Activated naive CD8-positive, alpha-beta T cell (primary cell): ENCODE results near the gene BABAM2.

Experiments used
- H3K27ac Mint-ChIP-seq: one replicate; pipeline ENCODE4 v1.8.0; 2021; ENCODE audit warnings: mixed read lengths
- H3K27me3 Mint-ChIP-seq: one replicate; pipeline ENCODE4 v1.8.0; 2021; ENCODE audit warnings: mixed read lengths
- H3K36me3 Mint-ChIP-seq: one replicate; pipeline ENCODE4 v1.8.0; 2021; ENCODE audit warnings: mixed read lengths
- H3K4me1 Mint-ChIP-seq: one replicate; pipeline ENCODE4 v1.8.0; 2021; ENCODE audit warnings: low read depth, mixed read lengths
- H3K4me3 Mint-ChIP-seq: one replicate; pipeline ENCODE4 v1.8.0; 2021; ENCODE audit warnings: mild to moderate bottlenecking, mixed read lengths
- H3K9me3 Mint-ChIP-seq: one replicate; pipeline ENCODE4 v1.8.0; 2021; ENCODE audit warnings: low read depth, mixed read lengths

Gene BABAM2

DNA sequence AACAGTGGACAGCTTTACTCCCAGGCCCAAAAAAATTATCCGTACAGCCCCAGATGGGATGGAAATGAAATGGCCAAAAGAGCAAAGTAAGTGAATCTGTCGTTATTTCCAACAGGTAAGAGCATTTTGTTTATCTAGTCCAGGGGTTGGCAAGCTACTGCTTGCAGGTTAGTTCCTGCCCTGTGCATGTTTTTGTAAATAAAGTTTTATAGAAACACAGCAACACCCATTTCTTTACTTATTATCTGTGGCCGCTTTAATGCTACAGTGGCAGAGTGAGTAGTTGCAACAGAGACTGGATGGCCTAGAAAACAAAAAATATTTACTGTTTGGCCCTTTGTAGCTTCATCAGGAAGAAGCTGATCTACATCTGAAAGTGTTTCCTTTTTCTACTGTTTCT is 407.9 kb downstream of the BABAM2 start:
- Mint-ChIP-seq H3K36me3 (peaks cover 21% of the 10 kb centered on the region), H3K4me1 (peaks cover 3% of the 10 kb centered on the region), H3K9me3 (no peaks in the 10 kb centered on the region), H3K27ac (peak overlapping the region; percentile 10), H3K4me3 (no peak overlapping the region), H3K27me3 (no peaks in the 10 kb centered on the region)

DNA sequence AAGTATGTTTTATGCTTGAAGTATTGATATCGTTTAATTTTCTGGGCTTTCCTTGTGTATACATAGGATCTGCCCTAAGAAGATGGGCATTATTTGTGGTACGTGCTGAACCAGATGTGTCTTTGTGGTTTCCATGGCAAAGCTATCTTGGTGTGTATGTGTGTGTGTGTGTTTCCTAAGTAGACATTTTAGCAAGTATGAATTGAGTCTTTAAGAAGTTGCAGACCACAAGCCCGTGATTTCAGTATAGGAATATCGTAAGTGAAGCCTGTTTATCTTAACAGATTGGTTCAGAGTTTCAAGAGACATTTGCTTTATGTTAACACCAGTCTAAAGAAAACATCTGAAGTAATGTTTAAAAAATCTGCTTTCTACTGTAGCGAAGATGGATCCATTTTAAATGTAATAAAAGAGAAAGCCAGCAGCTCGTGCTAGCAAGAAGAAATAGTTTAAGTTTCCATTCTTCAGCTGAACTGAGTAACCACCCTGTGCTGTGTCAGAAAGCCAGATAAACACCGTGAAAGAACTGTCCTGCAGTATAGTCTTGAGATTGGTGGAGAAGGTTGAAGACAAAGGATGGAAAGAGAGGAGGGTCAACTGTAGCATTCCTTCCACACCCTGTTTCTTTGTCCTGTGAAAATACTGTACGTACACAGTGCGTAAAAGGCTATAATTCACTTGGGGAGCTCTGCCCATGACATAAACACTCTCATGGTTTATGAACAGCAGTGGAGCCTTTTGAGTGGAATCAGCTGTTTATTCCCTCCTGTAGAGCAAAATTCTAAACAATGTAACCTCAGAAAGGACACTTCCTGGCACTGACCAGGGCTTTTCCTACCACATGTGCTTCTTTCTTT is 410.2 kb downstream of the BABAM2 start:
- peaks cover 26% of the 10 kb centered on the region for H3K36me3 Mint-ChIP-seq
- peaks cover 3% of the 10 kb centered on the region for H3K4me1 Mint-ChIP-seq
- peaks cover 4% of the 10 kb centered on the region for H3K9me3 Mint-ChIP-seq
- no peak overlapping the region for H3K27ac Mint-ChIP-seq
- H3K27me3 Mint-ChIP-seq, result no peaks in the 10 kb centered on the region
- H3K4me3 Mint-ChIP-seq, result no peak overlapping the region

DNA sequence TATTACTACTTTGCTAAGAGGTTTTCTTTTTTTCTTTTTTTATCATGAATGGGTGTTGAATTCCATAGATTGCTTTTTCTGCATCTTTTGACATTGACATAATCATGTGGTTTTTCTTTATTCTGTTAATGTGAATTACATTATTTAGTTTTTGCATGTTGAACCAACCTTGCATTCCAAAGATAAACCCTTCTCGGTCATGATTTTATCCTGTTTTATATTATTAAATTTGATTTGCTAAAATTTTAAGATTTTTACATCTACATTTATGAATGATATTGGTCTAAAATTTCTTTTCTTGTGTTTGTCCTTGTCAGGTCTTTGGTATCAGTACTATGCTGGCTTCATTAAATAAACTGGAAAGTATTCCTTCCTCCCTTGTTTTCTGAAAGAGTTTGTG is 414.7 kb downstream of the BABAM2 start:
- no peak overlapping the region for H3K27ac Mint-ChIP-seq
- no peaks in the 10 kb centered on the region for H3K27me3 Mint-ChIP-seq
- no peaks in the 10 kb centered on the region for H3K4me1 Mint-ChIP-seq
- H3K9me3 Mint-ChIP-seq, result peaks cover 4% of the 10 kb centered on the region
- no peak overlapping the region for H3K4me3 Mint-ChIP-seq
- peaks cover 26% of the 10 kb centered on the region for H3K36me3 Mint-ChIP-seq

DNA sequence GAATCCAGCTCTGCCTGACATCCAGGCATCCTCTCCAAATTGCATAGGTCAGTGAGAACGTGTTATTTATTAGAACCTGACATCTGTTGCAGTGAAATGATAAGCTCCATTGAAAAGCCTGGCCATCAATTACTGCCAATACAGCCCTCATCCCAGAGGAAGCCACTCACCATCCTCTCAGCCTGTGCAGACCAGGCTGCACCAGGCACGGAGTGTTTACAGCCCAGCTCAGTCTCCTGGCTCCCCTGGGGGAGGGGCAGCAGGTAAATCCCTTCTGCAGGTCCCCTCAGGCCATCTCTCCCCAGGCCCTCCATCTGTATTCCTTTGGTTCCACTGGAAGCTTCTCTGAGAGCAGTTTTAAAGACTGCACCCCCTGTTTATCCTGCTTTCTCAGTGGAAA is 419.6 kb downstream of the BABAM2 start:
- no peaks in the 10 kb centered on the region for H3K4me1 Mint-ChIP-seq
- H3K27me3 Mint-ChIP-seq, result no peaks in the 10 kb centered on the region
- H3K4me3 Mint-ChIP-seq, result no peak overlapping the region
- H3K27ac Mint-ChIP-seq, result no peak overlapping the region
- H3K36me3 Mint-ChIP-seq, result peaks cover 17% of the 10 kb centered on the region
- no peaks in the 10 kb centered on the region for H3K9me3 Mint-ChIP-seq

DNA sequence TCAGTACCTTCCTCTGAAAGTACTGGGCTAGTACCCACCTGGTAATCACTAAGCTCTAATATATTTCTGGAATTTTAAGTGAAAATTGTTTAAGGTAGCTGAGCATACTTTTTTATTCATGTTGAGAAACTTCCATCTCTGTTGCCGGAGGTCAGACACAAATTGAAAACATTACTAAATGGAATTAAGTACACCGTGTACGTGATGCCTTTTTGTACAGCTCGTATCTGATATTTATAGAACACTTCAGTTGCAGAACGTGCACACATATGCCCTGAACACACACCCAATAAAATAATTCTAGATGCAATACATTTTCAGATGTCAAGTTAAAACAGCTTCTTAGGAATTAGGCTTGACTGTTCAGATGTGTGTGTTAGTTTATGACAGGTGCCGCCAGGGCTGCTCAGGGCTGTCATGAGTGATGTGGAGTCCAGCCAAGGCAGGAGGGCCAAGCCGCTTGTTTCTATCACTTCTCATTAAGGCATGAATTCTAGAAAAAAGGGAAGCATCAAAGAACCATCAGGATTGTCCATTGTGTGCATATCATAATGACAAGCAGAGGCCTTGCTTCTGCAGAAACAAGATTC is 421.2 kb downstream of the BABAM2 start:
- Mint-ChIP-seq H3K9me3 (no peaks in the 10 kb centered on the region), H3K27ac (no peak overlapping the region), H3K4me3 (no peak overlapping the region), H3K4me1 (no peaks in the 10 kb centered on the region), H3K36me3 (peaks cover 13% of the 10 kb centered on the region), H3K27me3 (no peaks in the 10 kb centered on the region)

DNA sequence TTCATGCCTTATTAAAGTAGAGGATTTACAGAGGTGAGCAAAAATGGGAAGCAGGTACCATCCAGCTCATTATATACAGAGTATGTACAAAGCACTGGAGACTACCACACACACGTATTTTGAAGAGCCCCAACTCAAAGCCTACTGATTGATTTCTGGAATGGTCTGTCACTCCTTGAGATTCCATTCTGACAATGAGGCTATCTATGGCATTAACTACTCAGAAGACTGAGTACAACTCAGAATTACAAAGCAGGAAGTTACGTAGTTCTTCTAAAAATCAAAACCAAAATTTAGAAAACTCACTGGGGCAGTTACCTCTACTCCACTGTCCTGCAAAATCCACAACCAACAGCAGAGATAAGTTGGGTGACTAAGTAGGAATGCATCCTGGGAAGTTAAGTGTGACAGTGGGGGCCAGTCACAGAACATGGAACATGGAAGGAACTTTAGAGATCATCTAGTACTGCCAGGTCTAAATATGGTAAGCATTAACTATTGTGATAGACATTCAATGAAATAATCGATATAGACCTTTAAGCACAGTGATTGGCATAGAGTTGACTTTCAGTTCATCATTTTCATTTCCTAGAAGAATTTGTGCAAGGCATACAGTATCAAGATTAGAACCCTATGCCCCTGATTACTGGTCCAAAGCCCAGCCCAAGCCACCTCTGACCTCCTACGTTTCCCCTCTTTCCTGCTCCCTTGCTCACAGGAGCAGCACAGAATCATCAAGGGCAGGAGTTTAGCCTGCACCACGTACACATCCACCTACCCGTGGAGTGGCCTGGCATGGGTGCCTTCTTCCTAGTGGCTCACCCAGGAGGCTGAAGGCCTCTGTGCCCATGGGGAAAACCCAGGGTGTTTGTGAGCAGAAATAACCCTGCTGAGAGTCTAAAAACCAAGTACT is 422.0 kb downstream of the BABAM2 start:
- H3K4me1 Mint-ChIP-seq, result no peaks in the 10 kb centered on the region
- no peak overlapping the region for H3K4me3 Mint-ChIP-seq
- no peaks in the 10 kb centered on the region for H3K27me3 Mint-ChIP-seq
- H3K36me3 Mint-ChIP-seq, result peaks cover 13% of the 10 kb centered on the region
- no peak overlapping the region for H3K27ac Mint-ChIP-seq
- no peaks in the 10 kb centered on the region for H3K9me3 Mint-ChIP-seq

DNA sequence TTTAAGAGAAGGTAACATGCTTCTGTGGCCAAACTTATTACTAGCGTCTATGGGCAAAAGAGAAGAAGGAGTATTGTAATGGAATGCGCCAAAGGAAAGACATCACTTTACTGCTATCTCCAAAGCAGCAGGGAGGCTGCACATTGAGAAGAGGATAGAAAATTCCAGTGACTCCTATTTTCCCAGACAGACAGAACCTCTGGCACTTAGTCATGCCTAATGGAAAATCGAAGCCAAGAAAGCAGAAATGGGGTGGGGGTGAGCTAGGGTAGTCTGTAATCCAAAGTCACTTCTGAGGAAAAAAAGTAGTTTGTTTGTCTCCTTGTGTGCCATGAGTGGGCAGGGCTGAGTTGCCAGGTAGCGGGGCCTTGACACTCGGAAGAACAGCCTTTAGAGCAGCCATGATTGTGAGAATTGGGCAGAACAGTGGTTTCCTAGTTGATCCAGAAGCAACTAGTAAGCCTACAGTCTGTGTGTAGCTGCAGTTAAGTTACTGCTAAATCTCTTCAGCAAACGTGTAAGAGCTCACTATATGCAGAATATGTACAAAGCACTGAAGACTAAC is 422.8 kb downstream of the BABAM2 start:
- Mint-ChIP-seq H3K4me1 (no peaks in the 10 kb centered on the region), H3K27me3 (no peaks in the 10 kb centered on the region), H3K36me3 (peaks cover 11% of the 10 kb centered on the region), H3K9me3 (no peaks in the 10 kb centered on the region), H3K4me3 (no peak overlapping the region), H3K27ac (no peak overlapping the region)

DNA sequence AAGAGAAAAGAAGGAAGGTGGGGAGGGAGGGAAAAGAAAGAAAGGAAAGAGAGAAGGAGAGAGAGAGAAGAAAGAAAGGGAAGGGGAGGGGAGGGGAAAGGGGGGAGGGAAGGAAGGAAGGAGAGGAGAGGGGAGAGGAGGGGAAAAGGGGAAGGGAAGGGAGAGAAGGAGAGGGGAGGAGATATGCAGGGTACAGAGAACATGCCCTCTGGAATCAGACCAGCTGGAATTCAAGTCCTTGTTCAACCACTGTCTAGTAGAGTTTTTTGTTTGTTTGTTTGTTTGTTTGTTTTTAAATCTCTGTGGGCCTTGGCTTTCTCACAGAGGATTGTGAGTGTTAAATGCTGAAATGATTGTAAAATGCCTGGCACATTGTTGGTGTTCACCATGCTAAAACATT is 424.4 kb downstream of the BABAM2 start:
- Mint-ChIP-seq H3K27ac (no peak overlapping the region), H3K9me3 (no peaks in the 10 kb centered on the region), H3K36me3 (peaks cover 8% of the 10 kb centered on the region), H3K4me1 (no peaks in the 10 kb centered on the region), H3K4me3 (no peak overlapping the region), H3K27me3 (no peaks in the 10 kb centered on the region)

DNA sequence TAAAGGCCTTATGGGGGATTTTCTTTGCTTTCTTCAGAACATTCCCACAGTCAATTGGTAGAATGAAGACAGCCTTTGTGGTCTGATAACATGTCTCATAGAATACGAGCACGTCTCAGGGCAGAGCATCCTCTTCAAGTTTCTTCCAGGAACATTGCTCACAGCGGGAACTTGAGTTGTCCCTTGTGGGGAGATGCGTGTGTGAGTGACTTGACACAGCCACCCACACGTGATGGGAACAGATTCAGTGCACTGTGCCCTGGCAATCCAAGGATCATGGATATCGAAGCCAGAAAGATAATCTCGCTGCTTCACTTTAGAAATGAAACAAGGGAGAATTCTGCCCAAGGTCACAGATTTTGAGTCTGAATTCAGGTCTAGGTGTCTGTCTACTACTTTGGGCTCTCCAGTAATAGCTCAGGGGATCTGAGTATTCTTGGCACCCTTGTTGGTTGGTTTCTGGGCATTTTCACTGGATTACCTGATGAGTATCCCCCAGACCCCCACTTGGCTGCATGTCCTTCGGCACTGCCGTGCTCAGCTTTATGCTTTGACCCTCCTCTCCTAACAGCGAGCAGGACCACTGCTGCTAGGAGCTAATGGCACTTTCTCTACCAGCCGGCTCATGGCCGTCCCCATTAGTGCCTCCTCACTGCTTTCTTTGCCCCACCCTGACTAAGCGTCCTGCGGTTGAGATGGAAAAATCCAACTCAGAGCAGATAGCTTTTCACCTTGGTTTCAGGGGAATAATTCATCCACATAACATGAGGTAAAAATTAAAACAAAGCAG is 426.2 kb downstream of the BABAM2 start:
- H3K4me3 Mint-ChIP-seq, result no peak overlapping the region
- H3K9me3 Mint-ChIP-seq, result no peaks in the 10 kb centered on the region
- no peak overlapping the region for H3K27ac Mint-ChIP-seq
- peaks cover 6% of the 10 kb centered on the region for H3K36me3 Mint-ChIP-seq
- H3K27me3 Mint-ChIP-seq, result no peaks in the 10 kb centered on the region
- H3K4me1 Mint-ChIP-seq, result no peaks in the 10 kb centered on the region

DNA sequence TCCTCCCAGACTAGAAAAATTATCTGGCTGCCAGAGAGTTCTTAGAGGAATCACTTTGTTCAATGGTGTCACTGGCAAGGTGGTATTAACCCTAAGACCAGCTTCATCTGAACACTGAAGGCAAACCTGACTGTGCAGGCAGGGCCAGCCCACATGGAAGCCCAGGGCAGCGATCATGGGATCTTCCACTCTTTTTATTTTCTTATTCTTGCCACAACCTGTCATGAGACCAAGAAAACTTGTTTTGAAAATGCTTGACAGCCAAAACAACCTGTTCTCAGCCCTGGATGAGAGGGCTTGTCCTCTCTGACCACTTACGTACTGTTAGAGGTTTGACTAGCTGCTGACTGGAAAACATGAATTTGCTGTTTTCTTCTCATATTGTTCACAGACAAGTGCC is 426.9 kb downstream of the BABAM2 start:
- Mint-ChIP-seq H3K27me3 (no peaks in the 10 kb centered on the region), H3K27ac (no peak overlapping the region), H3K9me3 (no peaks in the 10 kb centered on the region), H3K4me1 (no peaks in the 10 kb centered on the region), H3K4me3 (no peak overlapping the region), H3K36me3 (peaks cover 4% of the 10 kb centered on the region)

DNA sequence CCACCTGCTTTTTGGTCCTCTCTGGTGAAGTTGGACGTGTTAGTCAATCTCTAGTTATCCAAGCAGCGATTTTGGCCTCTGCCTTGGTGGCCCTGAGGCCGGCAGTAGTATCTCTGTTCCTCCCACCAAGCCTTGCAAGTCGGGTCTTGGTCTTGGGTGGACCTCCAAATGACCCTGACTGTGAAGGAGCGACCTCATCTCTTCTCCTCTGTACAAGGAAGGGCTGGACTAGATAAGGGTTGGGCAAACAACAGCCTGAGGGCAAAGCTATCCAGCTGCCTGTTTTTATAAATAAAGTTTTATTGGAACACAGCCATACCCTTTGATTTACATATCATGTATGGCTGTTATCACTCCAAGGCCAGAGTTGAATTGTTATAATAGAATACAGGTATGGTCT is 427.5 kb downstream of the BABAM2 start:
- Mint-ChIP-seq H3K27ac (no peak overlapping the region), H3K4me1 (no peaks in the 10 kb centered on the region), H3K36me3 (peaks cover 4% of the 10 kb centered on the region), H3K27me3 (no peaks in the 10 kb centered on the region), H3K9me3 (no peaks in the 10 kb centered on the region), H3K4me3 (no peak overlapping the region)

DNA sequence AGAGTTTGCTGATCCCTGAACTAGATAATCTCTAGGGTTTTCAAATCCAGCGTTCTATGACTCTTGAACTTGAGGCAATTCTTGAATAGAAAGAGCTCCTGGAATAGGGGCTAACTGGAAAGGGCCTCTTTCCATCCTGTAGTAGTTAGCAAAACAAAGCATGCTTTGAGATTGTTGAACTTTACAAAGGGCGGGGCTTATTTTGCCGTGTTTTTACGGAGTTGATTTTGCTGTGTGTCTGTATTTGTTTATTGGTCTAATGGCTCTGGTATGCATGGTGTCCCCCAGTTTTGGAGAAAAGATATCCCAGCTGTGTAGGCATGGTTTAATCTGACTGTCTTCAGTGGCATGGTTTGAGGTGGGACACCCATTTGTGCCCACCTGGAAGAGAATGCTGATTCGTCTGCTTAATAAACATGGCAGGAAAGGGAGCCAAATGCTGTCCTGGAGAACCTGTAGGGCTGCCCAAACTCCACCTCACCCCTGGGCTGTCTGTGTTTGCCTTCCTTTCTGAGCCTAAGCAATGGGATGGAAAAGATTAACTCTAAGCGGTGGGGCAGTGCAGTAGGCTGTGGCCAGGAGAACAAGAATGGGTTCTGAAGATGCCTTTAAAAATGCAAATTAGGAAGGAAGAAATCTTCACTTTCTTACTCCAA is 428.1 kb downstream of the BABAM2 start:
- Mint-ChIP-seq H3K36me3 (peaks cover 4% of the 10 kb centered on the region), H3K27me3 (no peaks in the 10 kb centered on the region), H3K4me1 (no peaks in the 10 kb centered on the region), H3K27ac (no peak overlapping the region), H3K4me3 (no peak overlapping the region), H3K9me3 (no peaks in the 10 kb centered on the region)

DNA sequence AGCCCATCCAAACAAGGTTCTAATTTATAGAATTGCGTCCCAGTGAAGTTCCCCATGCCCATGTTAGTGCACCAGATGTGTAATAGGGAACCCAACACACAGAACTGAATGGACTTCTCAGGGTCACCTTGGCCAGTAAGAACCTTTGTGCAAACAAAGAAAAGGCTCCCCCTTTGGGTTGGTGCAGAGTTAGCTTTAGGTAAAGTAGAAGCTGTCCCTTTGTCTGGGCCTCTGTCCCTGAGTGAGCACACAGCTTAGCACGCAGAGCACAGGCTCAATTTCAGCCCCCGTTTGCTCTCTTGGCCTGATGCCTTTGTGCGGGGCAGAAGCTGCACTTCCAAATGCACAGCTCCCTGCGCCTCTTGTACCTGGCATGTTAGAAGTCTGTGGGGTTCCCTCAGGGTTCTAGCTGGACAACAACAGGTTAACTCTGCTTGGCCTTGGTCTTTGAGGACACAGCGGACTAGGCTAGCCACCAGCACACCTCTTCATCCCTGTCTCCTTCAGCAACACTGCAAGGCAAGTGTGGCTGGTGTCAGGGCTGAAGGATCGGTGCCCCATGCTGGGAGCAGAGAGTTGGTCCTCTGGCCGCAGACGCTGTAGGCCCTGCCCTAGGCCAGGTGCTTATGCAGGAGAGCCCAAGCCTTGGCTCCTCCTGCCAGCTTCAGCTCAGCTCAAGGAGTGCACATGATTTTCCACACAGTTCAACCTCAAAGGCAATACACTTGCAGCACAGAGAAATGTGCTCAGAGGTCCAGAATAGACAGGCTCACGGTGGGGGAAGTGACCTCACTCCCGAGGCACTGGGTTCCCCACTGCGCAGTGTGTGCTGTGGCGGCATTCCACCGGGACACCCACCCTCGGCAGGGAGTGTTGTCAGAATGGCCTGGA is 428.8 kb downstream of the BABAM2 start:
- Mint-ChIP-seq H3K27ac (no peak overlapping the region), H3K4me1 (no peaks in the 10 kb centered on the region), H3K27me3 (no peaks in the 10 kb centered on the region), H3K36me3 (peaks cover 3% of the 10 kb centered on the region), H3K4me3 (no peak overlapping the region), H3K9me3 (no peaks in the 10 kb centered on the region)
